ENCODE results near the gene MRPL40. TPM values are rescaled to one million over a fixed set of nuclear protein-coding genes. Genes with fewer than 3 reads are reported as not detected.

Gene MRPL40
- total RNA-seq, 3 donors from 2014 or later: 25.3 to 36.0 (median 31.8) TPM

- no peak for DNase-seq (ENCODE audit: low spot score in 2 of 2)
- H3K27ac ChIP-seq: no peak overlapping the region
- H3K4me1 ChIP-seq: peaks cover 0 to 7% of the 10 kb centered on the region in 2 donors
- H3K27me3 ChIP-seq: no peaks in the 10 kb centered on the region
- no peak overlapping the region for H3K4me3 ChIP-seq
- intact Hi-C loops (cut with DNase I; ENCODE audit: low total_unique reads): no loop called here
- peaks cover 19% of the 10 kb centered on the region for H3K36me3 ChIP-seq
- TF ChIP-seq POLR2AphosphoS5 (IDR thresholded peaks at IDR 0.05) (no peak), POLR2A (IDR thresholded peaks at IDR 0.05) (no peak)
- TF ChIP-seq, protein P1, sequence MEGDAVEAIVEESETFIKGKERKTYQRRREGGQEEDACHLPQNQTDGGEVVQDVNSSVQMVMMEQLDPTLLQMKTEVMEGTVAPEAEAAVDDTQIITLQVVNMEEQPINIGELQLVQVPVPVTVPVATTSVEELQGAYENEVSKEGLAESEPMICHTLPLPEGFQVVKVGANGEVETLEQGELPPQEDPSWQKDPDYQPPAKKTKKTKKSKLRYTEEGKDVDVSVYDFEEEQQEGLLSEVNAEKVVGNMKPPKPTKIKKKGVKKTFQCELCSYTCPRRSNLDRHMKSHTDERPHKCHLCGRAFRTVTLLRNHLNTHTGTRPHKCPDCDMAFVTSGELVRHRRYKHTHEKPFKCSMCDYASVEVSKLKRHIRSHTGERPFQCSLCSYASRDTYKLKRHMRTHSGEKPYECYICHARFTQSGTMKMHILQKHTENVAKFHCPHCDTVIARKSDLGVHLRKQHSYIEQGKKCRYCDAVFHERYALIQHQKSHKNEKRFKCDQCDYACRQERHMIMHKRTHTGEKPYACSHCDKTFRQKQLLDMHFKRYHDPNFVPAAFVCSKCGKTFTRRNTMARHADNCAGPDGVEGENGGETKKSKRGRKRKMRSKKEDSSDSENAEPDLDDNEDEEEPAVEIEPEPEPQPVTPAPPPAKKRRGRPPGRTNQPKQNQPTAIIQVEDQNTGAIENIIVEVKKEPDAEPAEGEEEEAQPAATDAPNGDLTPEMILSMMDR (IDR thresholded peaks at IDR 0.05): no peak
- H3K9me3 ChIP-seq: no peaks in the 10 kb centered on the region
These were observed 19.2 kb downstream of the MRPL40 start for GRCh38 chr22:19451570-19451969.

DNA sequence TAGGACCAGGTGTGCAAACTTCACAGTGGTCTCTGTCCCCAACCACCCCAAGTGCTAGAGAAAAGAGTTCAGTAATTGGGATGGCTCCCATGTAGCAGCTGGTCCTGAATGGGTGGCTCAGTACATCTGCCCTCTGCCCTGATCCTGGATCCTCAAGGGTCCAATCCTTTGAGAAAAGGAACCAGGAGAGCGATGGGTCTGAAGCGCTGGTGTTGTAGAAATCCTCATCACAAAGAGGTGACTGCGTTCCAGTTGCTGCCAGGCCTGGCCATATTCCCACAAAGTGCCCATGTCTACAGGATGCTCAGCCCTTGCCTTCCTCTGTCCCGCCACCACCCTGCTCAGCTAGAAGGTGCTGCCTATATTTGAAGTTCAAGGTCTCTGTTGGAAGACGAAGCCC is 21.4 kb downstream of the MRPL40 start:
- Histone ChIP-seq H3K27me3 (no peaks in the 10 kb centered on the region), H3K36me3 (peaks cover 19% of the 10 kb centered on the region), H3K4me3 (no peak overlapping the region), H3K9me3 (no peaks in the 10 kb centered on the region), H3K27ac (no peak overlapping the region), H3K4me1 (peaks cover 0 to 2% of the 10 kb centered on the region in 2 donors)
- intact Hi-C loops (cut with DNase I; ENCODE audit: low total_unique reads): no loop called here
- TF ChIP-seq, protein P1 (IDR thresholded peaks at IDR 0.05): no peak
- TF ChIP-seq POLR2A (IDR thresholded peaks at IDR 0.05): no peak
- TF ChIP-seq POLR2AphosphoS5 (IDR thresholded peaks at IDR 0.05): no peak
- DNase-seq (ENCODE audit: low spot score in 2 of 2): no peak

DNA sequence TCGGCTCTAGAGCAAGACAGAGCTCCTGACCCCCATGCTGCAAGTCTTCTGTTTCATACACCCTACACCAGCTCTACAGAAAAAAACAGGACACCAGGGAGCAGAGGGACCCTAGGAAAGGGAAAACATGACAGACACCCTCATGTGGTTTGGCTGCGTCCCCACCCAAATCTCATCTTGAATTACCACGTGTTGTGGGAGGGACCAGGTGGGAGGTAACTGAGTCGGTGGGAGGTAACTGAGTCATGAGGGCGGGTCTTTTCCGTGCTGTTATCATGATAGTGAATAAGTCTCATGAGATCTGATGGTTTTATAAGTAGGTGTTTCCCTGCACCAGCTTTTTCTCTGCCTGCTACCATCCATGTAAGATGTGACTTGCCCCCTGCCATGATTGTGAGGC is 21.8 kb downstream of the MRPL40 start:
- Histone ChIP-seq H3K36me3 (peaks cover 19% of the 10 kb centered on the region), H3K27me3 (no peaks in the 10 kb centered on the region), H3K27ac (no peak overlapping the region), H3K4me3 (no peak overlapping the region), H3K9me3 (no peaks in the 10 kb centered on the region), H3K4me1 (no peaks in the 10 kb centered on the region)
- no peak for TF ChIP-seq POLR2AphosphoS5 (IDR thresholded peaks at IDR 0.05)
- intact Hi-C loops (cut with DNase I; ENCODE audit: low total_unique reads): no loop called here
- DNase-seq (ENCODE audit: low spot score in 2 of 2): no peak

- no peaks in the 10 kb centered on the region for H3K27me3 ChIP-seq
- no peak overlapping the region for H3K27ac ChIP-seq
- H3K9me3 ChIP-seq: no peaks in the 10 kb centered on the region
- H3K4me1 ChIP-seq: no peaks in the 10 kb centered on the region
- intact Hi-C loops (cut with DNase I; ENCODE audit: low total_unique reads): no loop called here
- H3K4me3 ChIP-seq: no peak overlapping the region
- H3K36me3 ChIP-seq: peaks cover 19% of the 10 kb centered on the region
- TF ChIP-seq, protein P1 (IDR thresholded peaks at IDR 0.05): no peak
- no peak for TF ChIP-seq POLR2AphosphoS5 (IDR thresholded peaks at IDR 0.05)
- TF ChIP-seq POLR2A (IDR thresholded peaks at IDR 0.05): no peak
- DNase-seq (ENCODE audit: low spot score in 2 of 2): no peak
These were observed 22.7 kb downstream of the MRPL40 start for GRCh38 chr22:19455033-19455432.

- intact Hi-C loops (cut with DNase I; ENCODE audit: low total_unique reads): no loop called here
- peaks cover 19% of the 10 kb centered on the region for H3K36me3 ChIP-seq
- H3K9me3 ChIP-seq: no peaks in the 10 kb centered on the region
- no peaks in the 10 kb centered on the region for H3K27me3 ChIP-seq
- TF ChIP-seq, protein P1 (IDR thresholded peaks at IDR 0.05): no peak
- no peak for TF ChIP-seq POLR2A (IDR thresholded peaks at IDR 0.05)
- TF ChIP-seq POLR2AphosphoS5 (IDR thresholded peaks at IDR 0.05): no peak
- no peak for DNase-seq (ENCODE audit: low spot score in 2 of 2)
- no peak overlapping the region for H3K27ac ChIP-seq
- no peak overlapping the region for H3K4me3 ChIP-seq
- no peaks in the 10 kb centered on the region for H3K4me1 ChIP-seq
These were observed 23.4 kb downstream of the MRPL40 start for GRCh38 chr22:19455585-19456370.

Measured in breast epithelium (tissue), 4 donors.